IMR-90 (cell line): Measurements from ENCODE around the gene FKBP1B. TPM values are rescaled to one million over a fixed set of nuclear protein-coding genes. Genes with fewer than 3 reads are reported as not detected.

ENCODE experiments used
- ATAC-seq: fragments of 200-7000 bp; cut with Tn5 transposase; 2 replicates; pipeline ENCODE4 v1.9.1; 2020; ENCODE audit warnings: low read depth, mild to moderate bottlenecking, moderate library complexity
- Bru-seq: library from RNA; stranded (reverse); fragments of 400-500 nt; gene quantifications from one replicate; lab custom pipeline; 2021; lab: Mats Ljungman, UMichigan
- BruChase-seq, 2 experiments: library from RNA; stranded (reverse); fragments of 400-500 nt; gene quantifications; one replicate each; lab custom pipeline; 2021; lab: Mats Ljungman, UMichigan
- BruUV-seq: library from RNA; stranded (reverse); fragments of 400-500 nt; replicated peaks from 2 replicates; lab custom pipeline; 2021; lab: Mats Ljungman, UMichigan
- CTCF ChIA-PET: fragments of 300-600 bp; formaldehyde crosslinking; extraction: SDS; loops from one replicate; lab custom pipeline; 2021; ENCODE audit warnings: antibody characterized with exemption; lab: Yijun Ruan, JAX
- POLR2A ChIA-PET: fragments of 300-600 bp; sonication (Branson Sonifier 250); formaldehyde crosslinking; loops from one replicate; lab custom pipeline; 2022; ENCODE audit warnings: antibody characterized with exemption; ENCODE audit not compliant: unreplicated experiment; lab: Charles Lee
- DNase-seq: peaks from one replicate; pipeline ENCODE4 v3.0.0; 2013
- H2AFZ ChIP-seq: replicated peaks from 2 replicates; pipeline ENCODE3; 2013; ENCODE audit warnings: low read length, mild to moderate bottlenecking; ENCODE audit not compliant: poor library complexity
- H2AK5ac ChIP-seq: 2 replicates; pipeline ENCODE4 v1.6.1; 2013; ENCODE audit warnings: low read depth, low read length, inconsistent platforms
- H2AK9ac ChIP-seq: replicated peaks from 2 replicates; pipeline ENCODE3; 2013; ENCODE audit warnings: mild to moderate bottlenecking, low read depth, low read length, moderate library complexity; ENCODE audit not compliant: poor library complexity
- H2BK120ac ChIP-seq: 2 replicates; pipeline ENCODE4 v1.6.1; 2013; ENCODE audit warnings: low read depth, low read length, inconsistent platforms
- H2BK15ac ChIP-seq: 3 replicates; pipeline ENCODE4 v1.6.1; 2013; ENCODE audit warnings: low read depth, low read length, inconsistent platforms
- H2BK20ac ChIP-seq: 2 replicates; pipeline ENCODE4 v1.6.1; 2013; ENCODE audit warnings: low read depth, mild to moderate bottlenecking, inconsistent platforms, low read length, moderate library complexity
- H2BK5ac ChIP-seq: 2 replicates; pipeline ENCODE4 v1.6.1; 2013; ENCODE audit warnings: mild to moderate bottlenecking, low read depth, low read length, inconsistent platforms; ENCODE audit not compliant: poor library complexity, severe bottlenecking
- H3K14ac ChIP-seq: replicated peaks from 2 replicates; pipeline ENCODE4 v1.6.1; 2013; ENCODE audit warnings: low read depth, low read length, inconsistent platforms
- H3K18ac ChIP-seq: 2 replicates; pipeline ENCODE4 v1.6.1; 2013; ENCODE audit warnings: low read depth, low read length, control low read depth
- H3K23ac ChIP-seq: 2 replicates; pipeline ENCODE4 v1.6.1; 2013; ENCODE audit warnings: low read depth, low read length, inconsistent platforms
- H3K27ac ChIP-seq: 2 replicates; pipeline ENCODE4 v1.5.1; 2013; ENCODE audit warnings: mild to moderate bottlenecking, control low read depth, low read length; ENCODE audit not compliant: insufficient read depth
- H3K27me3 ChIP-seq: 2 replicates; pipeline ENCODE4 v1.6.1; 2013; ENCODE audit warnings: low read length; ENCODE audit not compliant: control insufficient read depth, insufficient read depth
- H3K36me3 ChIP-seq: 2 replicates; pipeline ENCODE4 v1.6.1; 2013; ENCODE audit warnings: low read length, mixed read lengths; ENCODE audit not compliant: control insufficient read depth, insufficient read depth
- H3K4ac ChIP-seq: 2 replicates; pipeline ENCODE4 v1.6.1; 2013; ENCODE audit warnings: low read depth, low read length, inconsistent platforms
- H3K4me1 ChIP-seq: 2 replicates; pipeline ENCODE4 v1.6.1; 2013; ENCODE audit warnings: low read length, mixed read lengths; ENCODE audit not compliant: control insufficient read depth, insufficient read depth
- H3K4me2 ChIP-seq: 2 replicates; pipeline ENCODE4 v1.6.1; 2013; ENCODE audit warnings: low read depth, mild to moderate bottlenecking, control low read depth, low read length, moderate library complexity
- H3K4me3 ChIP-seq: 2 replicates; pipeline ENCODE4 v1.5.1; 2013; ENCODE audit warnings: low read depth, mild to moderate bottlenecking, control low read depth, low read length, moderate library complexity; ENCODE audit not compliant: insufficient read depth
- H3K56ac ChIP-seq: 2 replicates; pipeline ENCODE4 v1.6.1; 2013; ENCODE audit warnings: low read length, inconsistent platforms; ENCODE audit not compliant: insufficient read depth; ENCODE audit errors: extremely low read depth
- H3K79me1 ChIP-seq, 2 experiments: 2 replicates each; pipeline ENCODE4 v1.6.1; 2013; ENCODE audit warnings: low read length in 2 of 2, inconsistent platforms in 1 of 2, low read depth in 1 of 2
- H3K9ac ChIP-seq: 2 replicates; pipeline ENCODE4 v1.6.1; 2013; ENCODE audit warnings: low read depth, low read length, control low read depth
- H3K9me1 ChIP-seq: 2 replicates; pipeline ENCODE4 v1.6.1; 2013; ENCODE audit warnings: low read length, inconsistent platforms; ENCODE audit not compliant: insufficient read depth
- H3K9me3 ChIP-seq: 2 replicates; pipeline ENCODE4 v1.6.1; 2013; ENCODE audit warnings: low read length; ENCODE audit not compliant: control insufficient read depth, insufficient read depth
- H4K20me1 ChIP-seq: 2 replicates; pipeline ENCODE4 v1.6.1; 2013; ENCODE audit warnings: low read length, inconsistent platforms; ENCODE audit not compliant: insufficient read depth
- H4K5ac ChIP-seq: 2 replicates; pipeline ENCODE4 v1.6.1; 2013; ENCODE audit warnings: mild to moderate bottlenecking, low read depth, low read length, control low read depth
- H4K8ac ChIP-seq, 2 experiments: 2 replicates each; pipeline ENCODE4 v1.6.1; 2013; ENCODE audit warnings: low read depth in 2 of 2, low read length in 2 of 2, control low read depth in 1 of 2, inconsistent platforms in 1 of 2
- H4K91ac ChIP-seq: 2 replicates; pipeline ENCODE4 v1.6.1; 2013; ENCODE audit warnings: low read depth, low read length, inconsistent platforms; ENCODE audit not compliant: insufficient read depth
- CEBPB ChIP-seq: IDR thresholded peaks from 2 replicates; pipeline ENCODE4 v1.6.1; 2012; ENCODE audit warnings: low read depth, low read length, improper control_type of control experiment
- MAZ ChIP-seq: IDR thresholded peaks from 2 replicates; pipeline ENCODE4 v1.6.1; 2012; ENCODE audit warnings: low read depth, mild to moderate bottlenecking, low read length, improper control_type of control experiment, moderate library complexity, borderline replicate concordance
- WGBS, 2 experiments: methylation state at CpG; one replicate each; pipeline versions ENCODE4 v1.1.5 to v1.1.7; 2013; ENCODE audit warnings: missing lambda C conversion rate in 2 of 2; ENCODE audit not compliant: insufficient read length in 1 of 2; ENCODE audit errors: extremely low coverage in 2 of 2; 5-methylcytosine and 5-hydroxymethylcytosine counted together
- dilution Hi-C: fragments of 300-500 bp; cut with HindIII; formaldehyde crosslinking; loops from one replicate; pipeline ENCODE4 v1.14.3; 2018; ENCODE audit warnings: low sequenced_read_pairs; ENCODE audit not compliant: unreplicated experiment
- in situ Hi-C: fragments of 300-500 bp; cut with MboI; formaldehyde crosslinking; loops from 3 replicates; pipeline ENCODE4 v1.14.3; 2019; ENCODE audit warnings: low sequenced_read_pairs, inconsistent platforms, mixed read lengths
- intact Hi-C: fragments of 100-400 bp; cut with micrococcal nuclease; formaldehyde crosslinking; loops from 2 replicates; pipeline ENCODE4 v1.10.0; 2022
- long read RNA-seq: library from polyadenylated mRNA; unstranded; transcript quantifications from one replicate; pipeline ENCODE4 v2.0.0, GENCODE V29; 2021; ENCODE audit not compliant: unreplicated experiment
- polyA plus RNA-seq, 3 experiments: library from polyadenylated mRNA; depleted of rRNA; stranded (reverse); fragments of >200 nt; gene quantifications; 2 replicates each; pipeline ENCODE4 v1.2.3, GENCODE V29; 2012; ENCODE audit warnings: low replicate concordance in 1 of 3
- total RNA-seq: library from RNA; depleted of rRNA; stranded (reverse); fragments of >200 nt; gene quantifications from 2 replicates; pipeline ENCODE4 v1.2.3, GENCODE V29; 2012; rRNA removed

The FKBP1B gene
- total RNA-seq (8.9 and 10.2 TPM in 2 replicates), polyA plus RNA-seq (2012; rRNA removed) (15.1 and 16.9 TPM in 2 replicates), Bru-seq, nascent RNA (percentile 36 among the genes with signal in this experiment), BruChase-seq, experiment 1, labeled RNA remaining after a 6-hour chase (percentile 47 among the genes with signal in this experiment), BruChase-seq, experiment 2, labeled RNA remaining after a 2-hour chase (percentile 40 among the genes with signal in this experiment)
- 16.8 and 17.5 TPM in 2 replicates for polyA plus RNA-seq (2012; cell fraction: cytosol; rRNA removed)
- 6.8 and 10.6 TPM in 2 replicates for polyA plus RNA-seq (2012; cell fraction: nucleus; rRNA removed; ENCODE audit: low replicate concordance)
- long read RNA-seq, partial matches to known transcripts: 0 of 8 reads
- long read RNA-seq, other reads (novel, unspliced or antisense): 1 of 8 reads

DNA sequence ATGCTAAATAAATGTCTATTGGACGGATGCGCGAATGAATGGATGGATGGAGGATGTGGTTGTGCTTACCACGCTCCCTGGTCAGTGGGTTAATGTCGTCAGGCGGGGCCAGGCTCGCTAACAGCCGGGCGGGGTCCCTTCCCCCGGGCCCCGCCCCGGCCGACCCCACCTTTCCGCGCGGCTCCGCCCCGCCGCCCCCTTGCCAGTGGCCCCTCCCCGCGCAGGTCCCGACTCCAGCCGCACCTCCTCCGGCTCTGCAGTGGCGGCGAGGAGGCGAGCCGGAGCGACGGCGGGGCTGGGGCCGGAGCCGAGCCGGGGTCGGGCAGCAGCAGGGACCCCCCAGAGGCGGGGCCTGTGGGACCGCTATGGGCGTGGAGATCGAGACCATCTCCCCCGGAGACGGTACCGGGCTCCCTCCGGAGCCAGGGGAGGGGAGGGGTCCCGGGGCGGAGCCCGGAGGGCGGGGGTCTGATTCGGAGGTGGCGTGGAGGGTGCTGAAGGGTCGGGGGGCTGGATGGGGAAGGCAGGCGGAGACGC lies at the start of gene FKBP1B:
Gene FKBP1B (plus strand): TSS at position 257 of the 537 bp plus-strand sequence. CDS start 109 bp downstream, at position 366.
- Histone ChIP-seq H2BK15ac (no peak within 1 kb of the TSS), H3K9me3 (no peaks in the 10 kb centered on the region), H3K4me3 (peak within 1 kb of the TSS; percentile 84), H3K9ac (peak within 1 kb of the TSS; percentile 53), H3K4me2 (peak within 1 kb of the TSS; percentile 99), H3K56ac (no peak within 1 kb of the TSS), H2AK5ac (peak within 1 kb of the TSS; percentile 69), H3K23ac (peak within 1 kb of the TSS; percentile 77), H3K27ac (no peak within 1 kb of the TSS; the same call in 1 of the 2 replicates), H4K8ac (peak within 1 kb of the TSS; percentile 72 to 92; a peak in 3 of 4 replicates), H3K36me3 (no peaks in the 10 kb centered on the region), H3K4me1 (no peaks in the 10 kb centered on the region), H4K20me1 (no peaks in the 10 kb centered on the region), H2AK9ac (peak within 1 kb of the TSS; percentile 74), H3K27me3 (no peaks in the 10 kb centered on the region), H2BK120ac (no peak within 1 kb of the TSS), H4K5ac (peak within 1 kb of the TSS; percentile 57; the same call in 1 of the 2 replicates), H2BK5ac (no peak within 1 kb of the TSS), H3K14ac (peak within 1 kb of the TSS; percentile 62; the same call in 1 of the 2 replicates), H4K91ac (0 out of 2 replicates have a peak within 1 kb of the TSS, but pooled peaks have one; percentile 34), H2AFZ (peak within 1 kb of the TSS; percentile 95), H3K9me1 (peaks cover 8% of the 10 kb centered on the region), H3K18ac (peak within 1 kb of the TSS; percentile 54; the same call in 1 of the 2 replicates), H3K79me1 (peaks cover 8 to 16% of the 10 kb centered on the region in 2 experiments; a peak in 3 of 4 replicates), H2BK20ac (no peak within 1 kb of the TSS), H3K4ac (peak within 1 kb of the TSS; percentile 56)
- peak; percentile 45 for DNase-seq
- TF ChIP-seq CEBPB (no peak), MAZ (0 out of 2 replicates have a peak, but pooled peaks have one; percentile 31)
- intact Hi-C loops: loop anchor here (10.0 kb wide), 1 partner anchor 105 kb away; the partner anchor contains the start of gene UBXN2A
- dilution Hi-C loops: no loop called here
- ATAC-seq: peak; percentile 48
- CTCF ChIA-PET: interaction anchor here (0.6 kb wide), 1 partner anchor 70 kb away, joined by 3 read pairs; no protein-coding TSS in a partner anchor
- BruUV-seq: no TSS peak
- WGBS, 2 experiments: 0% methylated on average over 2 of the region's 52 CpGs; no CpG with 5 or more reads in 1 of the 2 experiments
- in situ Hi-C loops: no loop called here
- POLR2A ChIA-PET: no interaction called here
